Activated CD8-positive, alpha-beta memory T cell treated with anti-CD3 and anti-CD28 coated beads, Interleukin-2, amount 50 U/mL, for 4 hours (primary cell): Measurements from ENCODE around the gene BUD31.
"Not testable (repeated sequence)": the region's sequence is repeated elsewhere in the genome, so short reads cannot be mapped to it uniquely, and the experiment has no call there.

Source experiments
- DNase-seq: peaks from one replicate; pipeline ENCODE4 v3.0.0-alpha.2; 2020

The BUD31 gene

DNA sequence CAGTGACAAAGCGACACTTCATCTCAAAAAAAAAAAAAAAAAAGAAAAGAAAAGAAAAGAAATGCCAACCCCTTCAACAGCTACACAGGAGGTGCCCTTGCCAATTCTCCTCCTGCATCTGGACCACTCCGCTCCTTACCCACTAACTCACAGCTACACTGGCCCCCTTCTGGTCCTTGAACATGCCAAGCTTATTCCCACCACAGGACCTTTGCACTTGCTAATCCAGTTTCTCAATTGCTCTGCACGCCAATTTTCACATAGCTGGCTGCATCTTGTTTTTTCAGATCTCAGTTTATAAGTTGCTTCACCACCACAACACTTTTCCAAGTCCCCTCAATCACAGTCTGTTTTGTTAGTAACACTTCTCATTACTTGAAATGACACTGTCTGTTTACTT is 5.9 kb upstream of the BUD31 start:
- DNase-seq: no peak

- DNase-seq: no peak
Observed at GRCh38 chr7:99403764-99404163, 5.0 kb upstream of the BUD31 start.

- no peak for DNase-seq
Observed at GRCh38 chr7:99404235-99404976, 4.4 kb upstream of the BUD31 start.

GRCh38 chr7:99404977-99405320 is 3.8 kb upstream of the BUD31 start:
- no peak for DNase-seq

- DNase-seq: no peak
Observed at GRCh38 chr7:99406557-99406956, 2.2 kb upstream of the BUD31 start.

GRCh38 chr7:99407872-99408378 is 844 bp upstream of the BUD31 start:
- peak; percentile 50 for DNase-seq

GRCh38 chr7:99409192-99409572 is 413 bp downstream of the BUD31 start:
- DNase-seq: no peak

DNA sequence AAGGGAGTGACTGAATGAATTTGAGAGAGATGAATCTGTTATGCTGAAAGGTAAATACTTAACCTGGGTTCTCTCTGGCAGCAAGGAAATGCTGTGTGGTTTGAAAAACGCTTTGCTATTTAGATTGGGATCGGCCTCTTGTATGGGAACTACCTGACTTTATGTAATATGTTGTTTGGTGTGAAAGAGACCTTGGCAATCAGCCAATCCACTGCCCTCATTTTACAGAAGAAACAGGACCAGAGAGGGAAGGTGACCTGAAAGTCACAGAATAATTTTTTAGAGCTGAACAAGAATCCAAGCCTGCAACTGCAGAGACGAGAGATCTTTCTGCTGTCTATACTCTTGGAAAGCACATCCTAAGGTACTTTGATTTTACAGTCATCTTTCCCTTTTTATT is 1.0 kb downstream of the BUD31 start:
- DNase-seq: no peak

- no peak for DNase-seq
Observed at GRCh38 chr7:99410635-99411034, 1.9 kb downstream of the BUD31 start.

GRCh38 chr7:99415513-99416127 is 6.9 kb downstream of the BUD31 start:
- not testable (repeated sequence) for DNase-seq

DNA sequence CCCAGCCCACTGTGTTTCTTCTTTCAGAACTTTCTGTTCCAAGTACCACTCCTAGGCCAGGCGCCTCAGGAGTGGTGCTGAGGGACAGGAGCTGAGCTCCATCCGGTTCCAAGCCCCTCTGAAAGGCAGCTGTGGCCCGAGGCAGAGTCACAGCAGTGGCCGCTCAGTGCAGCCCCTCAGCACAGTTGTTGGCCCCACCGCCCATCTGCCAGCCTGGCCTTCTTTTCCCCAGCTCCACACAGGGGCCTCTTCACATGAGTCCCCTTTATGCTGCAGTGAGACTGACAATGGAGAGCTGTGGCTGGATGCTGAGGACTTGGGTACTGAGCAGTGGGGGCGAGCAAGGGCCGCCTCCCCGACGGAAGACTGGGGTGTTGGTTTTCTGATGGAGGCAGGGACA is 9.5 kb downstream of the BUD31 start:
- DNase-seq: no peak

DNA sequence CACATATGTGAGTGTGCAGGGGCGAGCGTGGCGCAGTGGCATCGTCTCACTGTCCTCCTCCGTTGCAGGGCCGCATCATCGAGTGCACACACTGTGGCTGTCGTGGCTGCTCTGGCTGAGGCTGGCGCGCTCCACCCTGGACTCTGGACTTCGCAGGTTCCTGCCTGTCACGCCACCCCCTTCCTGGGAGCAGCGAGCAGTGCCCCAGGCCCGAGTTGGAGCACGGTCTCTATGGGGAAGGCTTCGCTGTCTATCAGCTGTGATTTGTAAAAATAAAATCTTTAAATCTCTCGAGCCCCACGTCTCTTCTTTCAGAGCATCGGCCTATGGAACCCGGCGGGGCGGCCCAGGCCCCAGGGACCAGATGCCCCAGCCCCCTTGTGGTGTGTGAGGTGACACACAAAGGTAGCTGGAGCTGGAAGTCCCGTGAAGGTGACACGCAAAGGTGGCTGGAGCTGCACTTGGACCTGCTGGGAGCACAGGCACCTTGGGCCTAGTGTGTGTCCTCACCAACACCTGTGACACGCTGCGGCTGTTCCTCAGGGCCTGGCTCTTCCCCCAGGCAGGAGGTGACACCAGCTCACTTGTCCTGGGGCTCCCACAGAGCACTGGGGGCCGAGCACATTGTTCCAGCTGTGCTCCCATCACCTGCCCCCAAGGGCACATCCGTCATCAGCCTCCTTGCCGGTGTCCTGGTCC is 10.7 kb downstream of the BUD31 start:
- DNase-seq: no peak

GRCh38 chr7:99420213-99420612 is 11.4 kb downstream of the BUD31 start:
- DNase-seq: no peak

DNA sequence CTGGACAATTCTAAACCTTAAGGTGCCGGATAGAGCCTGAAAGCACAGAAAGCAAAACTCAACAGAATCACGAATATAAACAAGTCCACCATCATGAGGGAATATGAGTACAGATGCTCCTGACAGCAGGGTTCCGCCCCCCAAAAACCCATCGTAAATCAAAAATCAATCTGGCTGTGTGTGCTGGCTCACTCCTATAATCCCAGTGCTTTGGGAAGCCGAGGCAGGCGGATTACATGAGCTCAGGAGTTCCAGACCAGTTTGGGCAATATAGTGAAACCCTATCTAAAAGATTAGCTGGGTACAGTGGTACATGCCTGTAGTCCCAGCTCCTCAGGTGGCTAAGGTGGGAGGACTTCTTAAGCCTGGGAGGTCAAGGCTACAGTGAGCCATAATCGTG is 12.2 kb downstream of the BUD31 start:
- no peak for DNase-seq

DNA sequence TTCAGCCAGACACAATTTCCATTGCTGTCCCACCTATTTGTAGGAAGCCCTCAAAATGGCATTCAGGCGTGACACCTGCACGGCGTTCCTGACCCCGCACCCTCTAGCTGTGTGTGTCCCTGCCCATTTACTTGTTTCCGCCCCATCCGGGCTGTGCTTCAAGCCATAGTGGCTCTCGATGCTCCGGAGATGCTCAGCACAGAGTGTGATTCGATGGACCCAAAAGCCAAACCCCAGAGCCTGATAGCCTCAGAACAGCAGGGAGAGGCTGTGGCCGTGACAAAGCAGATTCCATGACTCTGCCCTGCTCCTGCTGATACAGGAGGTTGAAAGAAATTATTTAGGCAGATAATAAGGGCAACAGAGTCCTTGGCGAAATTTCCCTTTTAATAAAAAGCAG is 13.4 kb downstream of the BUD31 start:
- DNase-seq: no peak

- DNase-seq: no peak
Observed at GRCh38 chr7:99422625-99423024, 13.9 kb downstream of the BUD31 start.

- no peak for DNase-seq
Observed at GRCh38 chr7:99424932-99425730, 16.4 kb downstream of the BUD31 start.

DNA sequence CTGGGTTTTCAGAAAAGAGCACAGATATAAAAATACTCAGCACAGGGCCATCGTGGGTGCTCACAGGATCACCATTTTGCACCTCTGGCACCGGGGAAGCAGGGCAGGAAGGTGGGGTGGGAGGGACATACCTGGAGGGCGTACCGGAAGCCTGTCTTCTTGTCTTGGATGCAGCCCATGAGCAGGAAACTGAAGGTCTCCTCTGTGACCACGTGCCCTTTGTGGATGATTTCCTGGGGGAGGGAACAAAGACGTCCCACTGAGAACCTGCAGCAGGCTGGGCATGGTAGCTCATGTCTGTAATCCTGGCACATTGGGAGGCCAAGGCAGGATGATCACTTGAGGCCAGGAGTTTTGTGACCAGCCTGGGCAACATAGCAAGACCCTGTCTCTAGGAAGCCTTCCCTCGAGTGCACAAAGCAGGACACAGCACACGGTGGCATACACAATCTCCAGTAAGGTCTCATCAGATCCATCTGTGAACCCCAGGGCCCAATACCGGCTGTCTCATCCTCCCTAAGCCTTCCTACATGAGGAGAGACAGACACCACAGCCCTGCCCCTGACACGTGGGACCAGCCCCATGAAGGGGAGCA is 20.3 kb downstream of the BUD31 start:
- DNase-seq: no peak

DNA sequence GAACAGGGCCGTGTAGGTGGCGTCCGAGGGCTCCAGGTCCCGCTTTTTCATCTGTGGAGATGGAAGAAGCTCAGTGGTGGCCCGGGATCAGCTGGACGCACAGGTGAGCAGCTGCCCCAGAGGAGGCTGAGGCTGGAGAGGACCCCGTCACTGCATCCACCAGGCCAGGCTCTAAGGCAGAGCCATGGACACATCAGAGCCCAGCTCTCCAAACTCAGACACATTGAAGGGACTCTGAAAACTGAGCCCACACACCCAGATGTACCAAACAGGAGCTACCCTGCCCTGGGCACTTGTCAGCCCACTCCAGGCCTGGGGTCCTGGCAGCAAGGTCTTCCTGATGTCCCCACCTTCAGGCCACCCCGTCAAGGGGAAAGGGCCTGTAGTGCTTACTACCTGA is 21.0 kb downstream of the BUD31 start:
- no peak for DNase-seq

- DNase-seq: not testable (repeated sequence)
Observed at GRCh38 chr7:99431756-99432540, 23.2 kb downstream of the BUD31 start.

- DNase-seq: no peak
Observed at GRCh38 chr7:99433158-99433557, 24.4 kb downstream of the BUD31 start.

DNA sequence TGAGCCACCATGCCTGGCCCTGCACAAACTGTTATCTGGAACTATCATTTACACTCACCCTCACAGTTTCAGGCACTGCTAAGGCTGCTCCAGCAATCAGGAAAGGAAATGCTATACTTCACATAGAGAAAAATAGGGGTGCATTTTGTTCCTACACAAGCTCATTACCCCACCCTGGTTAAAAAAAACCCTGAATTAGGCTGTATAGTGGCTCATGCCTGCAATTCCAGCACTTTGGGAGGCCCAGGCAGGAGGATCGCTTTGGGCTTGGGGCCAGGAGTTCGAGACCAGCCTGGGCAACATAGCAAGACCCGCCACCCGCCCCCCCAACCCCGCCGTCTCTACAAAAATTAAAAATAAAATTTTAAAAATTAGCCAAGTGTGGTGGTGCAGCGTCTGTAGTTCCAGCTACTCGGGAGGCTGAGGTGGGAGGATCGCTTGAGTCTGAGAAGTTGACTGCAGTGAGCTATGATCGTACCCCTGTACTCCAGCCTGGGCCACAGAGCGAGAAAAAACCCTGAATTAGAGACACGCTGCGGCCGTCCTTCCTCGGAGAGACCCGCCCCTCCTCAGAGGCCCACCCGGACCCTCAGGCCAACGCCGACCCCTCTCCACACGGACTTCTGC is 29.3 kb downstream of the BUD31 start:
- no peak for DNase-seq
